Measurements from ENCODE around the gene FAM20B.

The FAM20B gene

GRCh38 chr1:179092896-179093461, 67.3 kb downstream of the FAM20B start:
- DNase-seq (ENCODE audit: low read depth) = no peak

GRCh38 chr1:179094818-179095217, 69.1 kb downstream of the FAM20B start:
- no peak for DNase-seq (ENCODE audit: low read depth)

- no peak for DNase-seq (ENCODE audit: low read depth)
These were observed 69.7 kb downstream of the FAM20B start for GRCh38 chr1:179095377-179095776.

- no peak for DNase-seq (ENCODE audit: low read depth)
These were observed 70.2 kb downstream of the FAM20B start for GRCh38 chr1:179095924-179096323.

GRCh38 chr1:179099891-179100290, 74.2 kb downstream of the FAM20B start:
- no peak for DNase-seq (ENCODE audit: low read depth)

GRCh38 chr1:179101566-179101965, 75.9 kb downstream of the FAM20B start:
- DNase-seq (ENCODE audit: low read depth) = no peak

- no peak for DNase-seq (ENCODE audit: low read depth)
These were observed 78.3 kb downstream of the FAM20B start for GRCh38 chr1:179103999-179104398.

GRCh38 chr1:179104611-179105250, 79.0 kb downstream of the FAM20B start:
- no peak for DNase-seq (ENCODE audit: low read depth)

- no peak for DNase-seq (ENCODE audit: low read depth)
These were observed 79.7 kb downstream of the FAM20B start for GRCh38 chr1:179105393-179105792.

- no peak for DNase-seq (ENCODE audit: low read depth)
These were observed 82.3 kb downstream of the FAM20B start for GRCh38 chr1:179107706-179108629.

- no peak for DNase-seq (ENCODE audit: low read depth)
These were observed 83.0 kb downstream of the FAM20B start for GRCh38 chr1:179108644-179109043.

GRCh38 chr1:179115181-179115580, 89.5 kb downstream of the FAM20B start:
- no peak for DNase-seq (ENCODE audit: low read depth)

GRCh38 chr1:179119513-179119912, 93.8 kb downstream of the FAM20B start:
- no peak for DNase-seq (ENCODE audit: low read depth)

- no peak for DNase-seq (ENCODE audit: low read depth)
These were observed 95.0 kb downstream of the FAM20B start for GRCh38 chr1:179120736-179121135.

- DNase-seq (ENCODE audit: low read depth) = no peak
These were observed 95.7 kb downstream of the FAM20B start for GRCh38 chr1:179121159-179121938.

- DNase-seq (ENCODE audit: low read depth) = no peak
These were observed 99.2 kb downstream of the FAM20B start for GRCh38 chr1:179124873-179125272.

Measured in GM04504 (cell line).